Natural killer cell (primary cell): ENCODE results near the gene MAPKAP1. TPM values are rescaled to one million over a fixed set of nuclear protein-coding genes. Genes with fewer than 3 reads are reported as not detected.

Experiments
- ATAC-seq, 3 donors: fragments of 150-1000 bp in 2 of 3; fragments of 200-7000 bp in 1 of 3; cut with Tn5 transposase; 1 replicate in 1 of 3; 2 replicates in 2 of 3; pipeline ENCODE4 v1.10.0; 2021; ENCODE audit warnings: mild to moderate bottlenecking in 2 of 3, moderate library complexity in 2 of 3
- DNase-seq, 2 donors: peaks; one replicate each; pipeline versions ENCODE4 v3.0.0 to v3.0.0-alpha.2; 2013 to 2021; ENCODE audit warnings: mixed read lengths in 1 of 2
- H3K27ac ChIP-seq: one replicate; pipeline ENCODE4 v1.5.1; 2013; ENCODE audit warnings: mild to moderate bottlenecking, low read length
- H3K27me3 ChIP-seq: one replicate; pipeline ENCODE4 v1.6.1; 2013; ENCODE audit warnings: low read length; ENCODE audit not compliant: control insufficient read depth, insufficient read depth
- H3K36me3 ChIP-seq: one replicate; pipeline ENCODE4 v1.6.1; 2013; ENCODE audit warnings: low read length; ENCODE audit not compliant: control insufficient read depth, insufficient read depth
- H3K4me1 ChIP-seq: one replicate; pipeline ENCODE4 v1.6.1; 2013; ENCODE audit warnings: low read length; ENCODE audit not compliant: control insufficient read depth, insufficient read depth
- H3K4me3 ChIP-seq: one replicate; pipeline ENCODE4 v1.5.1; 2013; ENCODE audit warnings: low read length
- H3K9me3 ChIP-seq: one replicate; pipeline ENCODE4 v1.6.1; 2013; ENCODE audit warnings: low read length; ENCODE audit not compliant: control insufficient read depth, insufficient read depth
- H3K27ac Mint-ChIP-seq, 2 donors: one replicate each; pipeline ENCODE4 v1.8.0; 2022; ENCODE audit warnings: mild to moderate bottlenecking in 2 of 2, mixed read lengths in 2 of 2, moderate library complexity in 1 of 2
- H3K27me3 Mint-ChIP-seq, 2 donors: one replicate each; pipeline ENCODE4 v1.8.0; 2022; ENCODE audit warnings: low read depth in 2 of 2, mixed read lengths in 2 of 2
- H3K36me3 Mint-ChIP-seq: one replicate; pipeline ENCODE4 v1.8.0; 2022; ENCODE audit warnings: mixed read lengths
- H3K4me1 Mint-ChIP-seq, 2 donors: one replicate each; pipeline ENCODE4 v1.8.0; 2022; ENCODE audit warnings: mixed read lengths in 2 of 2
- H3K4me3 Mint-ChIP-seq: one replicate; pipeline ENCODE4 v1.8.0; 2022; ENCODE audit warnings: mild to moderate bottlenecking, moderate library complexity, mixed read lengths
- H3K9me3 Mint-ChIP-seq, 2 donors: one replicate each; pipeline ENCODE4 v1.8.0; 2022; ENCODE audit warnings: mixed read lengths in 2 of 2
- CTCF ChIP-seq: fragments of 200-600 bp; IDR thresholded peaks from one replicate; pipeline ENCODE4 v1.8.0; 2022; ENCODE audit warnings: antibody characterized with exemption
- WGBS: methylation state at CpG from one replicate; pipeline ENCODE4 v1.1.7; 2013; ENCODE audit warnings: missing lambda C conversion rate; ENCODE audit not compliant: insufficient coverage; 5-methylcytosine and 5-hydroxymethylcytosine counted together
- intact Hi-C: fragments of 100-400 bp; cut with micrococcal nuclease; formaldehyde crosslinking; loops from one replicate; pipeline ENCODE4 v1.14.2; 2022
- total RNA-seq, 4 donors: library from RNA; stranded (reverse); fragments of 120-200 nt in 1 of 4; gene quantifications; one replicate each; pipeline versions ENCODE4 v1.2.3 to v1.2.4, GENCODE V29; 2013 to 2022

MAPKAP1 gene
- total RNA-seq, 3 donors from 2014 or later (not counting 1 experiment from before 2014, with no cell fraction given) = 51.1 to 73.0 (median 58.8) TPM

DNA sequence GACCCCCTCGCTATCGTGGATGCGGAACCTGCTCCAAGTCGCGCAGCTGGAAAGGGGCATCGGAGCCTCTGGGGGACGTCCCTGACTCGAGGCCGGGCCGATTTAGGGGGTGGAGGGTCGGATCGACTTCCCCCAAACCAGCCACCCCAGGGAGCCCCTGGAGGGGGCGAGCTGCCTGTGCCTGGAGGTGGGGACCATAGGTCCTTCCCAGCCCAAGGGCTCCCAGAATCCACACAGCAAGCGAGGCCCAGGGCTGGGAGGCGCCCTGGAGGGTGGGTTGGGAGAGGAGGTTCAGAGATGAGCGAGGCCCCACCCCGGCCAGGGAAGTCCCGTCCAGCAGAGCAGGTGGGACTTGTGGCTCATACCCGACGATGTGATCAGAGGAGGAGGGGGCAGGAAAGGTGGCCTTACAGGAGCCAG, 297.8 kb downstream of the MAPKAP1 start:
- peak overlapping the region in 1 of 2 donors; percentile 4 for H3K27ac Mint-ChIP-seq

DNA sequence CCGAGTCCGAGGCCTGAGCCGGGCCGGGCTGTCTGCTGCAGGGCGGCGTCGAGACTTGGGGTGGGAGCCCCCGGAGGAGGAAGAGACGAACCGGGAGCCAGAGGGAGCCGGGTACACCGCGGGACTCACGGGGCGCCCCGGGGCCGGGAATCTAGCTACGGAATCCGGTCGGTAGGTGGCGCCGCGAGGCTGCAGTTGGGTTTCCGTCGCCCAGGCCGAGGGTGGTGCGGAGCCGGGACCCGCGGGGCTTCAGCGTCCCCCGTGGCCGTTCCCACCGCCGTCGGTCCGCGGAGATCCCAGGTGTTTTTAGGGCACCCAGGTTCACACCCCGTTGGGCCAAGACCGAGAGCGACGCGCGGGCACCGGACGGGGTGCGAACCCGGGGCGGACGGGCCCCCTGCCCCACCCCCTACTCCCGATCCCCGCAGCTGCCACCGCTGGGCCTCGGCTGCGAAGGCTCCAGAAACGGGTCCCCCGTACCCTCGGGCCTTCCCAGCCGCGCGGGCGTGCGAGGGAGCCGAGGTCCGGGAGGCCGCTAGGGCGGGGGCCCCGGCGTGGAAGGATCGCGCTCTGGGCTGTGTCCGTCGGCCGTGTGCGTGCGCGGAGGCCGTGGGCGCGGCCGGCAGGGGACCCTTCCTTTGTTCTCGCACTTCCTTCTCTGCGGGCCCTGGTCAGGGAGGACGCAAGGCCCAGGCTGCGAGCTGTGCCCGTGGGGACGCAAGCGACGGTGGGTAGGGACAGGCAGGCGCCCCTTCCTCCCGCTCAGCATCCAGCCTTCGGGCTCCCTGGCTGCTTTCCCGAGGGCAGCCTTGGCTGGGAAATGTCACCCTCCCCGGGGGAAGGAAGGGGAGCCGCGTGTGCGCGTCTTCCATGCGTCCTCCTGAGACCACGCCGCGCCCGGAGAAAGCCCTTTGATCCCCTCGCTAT, 298.8 kb downstream of the MAPKAP1 start:
- ATAC-seq (peak; percentile 74 to 84 (median 83)), DNase-seq (peak; percentile 60 to 85)
- no peaks in the 10 kb centered on the region for H3K36me3 ChIP-seq
- H3K4me1 ChIP-seq = peaks cover 13% of the 10 kb centered on the region
- intact Hi-C loops = loop anchor here (1.0 to 2.0 kb wide), 2 partner anchors 223 to 820 kb away; no protein-coding TSS in a partner anchor
- peaks cover 7% of the 10 kb centered on the region for H3K27me3 ChIP-seq
- peak; percentile 73 for TF ChIP-seq CTCF
- Mint-ChIP-seq H3K27me3 (peaks cover 14 to 28% of the 10 kb centered on the region in 2 donors), H3K4me1 (peaks cover 6 to 20% of the 10 kb centered on the region in 2 donors), H3K9me3 (no peaks in the 10 kb centered on the region), H3K36me3 (no peaks in the 10 kb centered on the region), H3K4me3 (peak overlapping the region; percentile 87), H3K27ac (no peak overlapping the region)
- peak overlapping the region; percentile 33 for H3K4me3 ChIP-seq
- H3K27ac ChIP-seq = no peak overlapping the region
- WGBS = 3% methylated on average over 101 of the region's 104 CpGs
- no peaks in the 10 kb centered on the region for H3K9me3 ChIP-seq

More for the DNA sequence above, 297.8 kb downstream of the MAPKAP1 start:
- peaks cover 14 to 28% of the 10 kb centered on the region in 2 donors for H3K27me3 Mint-ChIP-seq
- H3K36me3 Mint-ChIP-seq = no peaks in the 10 kb centered on the region
- Histone ChIP-seq H3K27ac (no peak overlapping the region), H3K9me3 (no peaks in the 10 kb centered on the region), H3K4me1 (peaks cover 13% of the 10 kb centered on the region), H3K4me3 (no peak overlapping the region), H3K27me3 (peaks cover 7% of the 10 kb centered on the region), H3K36me3 (no peaks in the 10 kb centered on the region)
- intact Hi-C loops = loop anchor here (2.0 kb wide), 1 partner anchor 222 kb away; no protein-coding TSS in a partner anchor
- H3K9me3 Mint-ChIP-seq = no peaks in the 10 kb centered on the region
- DNase-seq (no peak), ATAC-seq (peak in 2 of 3 donors; percentile 21 to 42)
- H3K4me3 Mint-ChIP-seq = peak overlapping the region; percentile 87
- H3K4me1 Mint-ChIP-seq = peaks cover 6 to 20% of the 10 kb centered on the region in 2 donors
- WGBS = 76% methylated on average over 19 of the region's 20 CpGs
- no peak for TF ChIP-seq CTCF

- H3K9me3 Mint-ChIP-seq = no peaks in the 10 kb centered on the region
- H3K36me3 Mint-ChIP-seq = no peaks in the 10 kb centered on the region
- peak overlapping the region; percentile 70 for H3K4me3 Mint-ChIP-seq
- Histone ChIP-seq H3K4me3 (no peak overlapping the region), H3K4me1 (peaks cover 13% of the 10 kb centered on the region), H3K27me3 (peaks cover 7% of the 10 kb centered on the region), H3K36me3 (no peaks in the 10 kb centered on the region), H3K9me3 (no peaks in the 10 kb centered on the region), H3K27ac (no peak overlapping the region)
- peaks cover 14 to 28% of the 10 kb centered on the region in 2 donors for H3K27me3 Mint-ChIP-seq
- 42% methylated on average over 17 of the region's 17 CpGs for WGBS
- no peak for TF ChIP-seq CTCF
- intact Hi-C loops = no loop called here
- peak in 2 of 3 donors; percentile 13 to 16 for ATAC-seq
- peaks cover 6 to 20% of the 10 kb centered on the region in 2 donors for H3K4me1 Mint-ChIP-seq
- DNase-seq = no peak
- H3K27ac Mint-ChIP-seq = no peak overlapping the region
Measured at GRCh38 chr9:125407432-125407973, 299.5 kb downstream of the MAPKAP1 start.
